GM19193 (cell line): ENCODE results near the gene IGF2R.

ENCODE experiments used
- POLR2A ChIP-seq: IDR thresholded peaks from 4 replicates; pipeline ENCODE4 v1.6.1; 2011; ENCODE audit not compliant: insufficient read depth, insufficient read length; ENCODE audit errors: extremely low read depth

The IGF2R gene

GRCh38 chr6:159969921-159970320 lies 1.0 kb downstream of the IGF2R start:
- no peak for TF ChIP-seq POLR2A

GRCh38 chr6:159970659-159971063 lies 1.8 kb downstream of the IGF2R start:
- no peak for TF ChIP-seq POLR2A

GRCh38 chr6:159971341-159972178 lies 2.7 kb downstream of the IGF2R start:
- no peak for TF ChIP-seq POLR2A

- TF ChIP-seq POLR2A = no peak
Measured at GRCh38 chr6:159972506-159973268, 3.8 kb downstream of the IGF2R start.

DNA sequence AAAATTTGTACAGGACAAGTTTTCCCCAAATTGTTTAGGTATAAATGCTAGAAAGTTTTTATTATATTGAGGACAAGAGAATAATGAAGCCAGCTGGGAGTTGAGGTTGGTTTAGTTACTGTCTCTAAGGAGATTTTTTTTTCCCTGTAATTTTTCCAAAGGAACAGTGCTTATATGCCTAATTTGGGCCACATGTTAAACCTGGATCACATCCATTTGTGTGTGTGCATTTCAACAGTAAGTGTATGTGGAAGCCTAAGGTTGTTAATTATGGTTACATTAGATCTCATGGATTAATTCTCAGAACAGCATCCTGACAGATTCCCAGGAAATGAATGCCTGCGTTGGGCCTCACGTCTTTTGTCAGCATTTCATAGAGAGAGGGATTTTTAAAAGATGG lies 4.5 kb downstream of the IGF2R start:
- TF ChIP-seq POLR2A = no peak

GRCh38 chr6:159973951-159974350 lies 5.1 kb downstream of the IGF2R start:
- TF ChIP-seq POLR2A = no peak

GRCh38 chr6:159974932-159975331 lies 6.0 kb downstream of the IGF2R start:
- no peak for TF ChIP-seq POLR2A

- no peak for TF ChIP-seq POLR2A
Measured at GRCh38 chr6:159976686-159977254, 7.9 kb downstream of the IGF2R start.

DNA sequence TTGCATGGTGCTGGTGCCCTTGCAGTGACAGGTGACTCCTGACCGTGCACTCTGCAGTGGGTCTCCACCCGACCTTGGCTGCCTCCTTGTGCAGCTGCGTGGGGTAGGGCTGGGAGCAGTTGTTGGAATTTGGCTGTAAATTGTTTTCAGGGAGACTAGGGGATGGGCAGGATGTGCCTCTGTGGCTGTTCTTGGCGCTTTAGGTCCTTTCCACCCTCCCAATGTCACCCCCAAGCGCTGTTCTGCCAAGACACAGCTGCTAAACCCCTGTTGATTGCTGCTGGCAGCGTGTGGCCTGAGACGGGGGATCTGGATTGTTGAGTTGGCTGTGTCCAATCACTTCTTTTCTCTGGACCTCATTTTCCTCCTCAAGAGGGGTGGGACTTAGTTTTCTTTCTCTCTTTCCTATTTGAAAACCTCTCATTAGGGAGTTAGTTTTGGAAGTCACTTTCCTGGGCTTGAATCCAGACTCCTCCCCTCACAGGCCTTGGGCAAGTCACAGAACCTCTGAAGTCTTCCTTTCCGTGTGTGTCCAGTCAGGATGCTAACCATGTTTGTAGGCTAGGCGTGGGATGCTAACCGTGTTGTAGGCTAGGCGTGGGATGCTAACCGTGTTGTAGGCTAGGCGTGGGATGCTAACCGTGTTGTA lies 8.5 kb downstream of the IGF2R start:
- TF ChIP-seq POLR2A = no peak

DNA sequence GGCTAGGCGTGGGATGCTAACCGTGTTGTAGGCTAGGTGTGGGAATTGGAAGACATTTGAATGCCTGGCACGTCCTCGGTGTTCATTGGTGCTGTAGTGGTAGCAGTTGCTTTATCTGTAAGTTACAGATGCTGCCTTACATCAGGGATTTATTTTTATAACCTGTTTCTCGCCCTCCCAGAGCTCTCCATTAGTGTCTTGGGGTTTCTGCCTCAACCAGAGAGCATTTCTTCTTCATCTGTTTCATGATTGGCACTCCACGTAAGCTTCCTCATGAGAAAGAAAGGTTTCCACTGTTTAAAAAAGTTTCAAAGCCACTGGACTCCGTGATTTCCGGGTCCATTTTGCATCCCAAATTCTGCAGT lies 9.0 kb downstream of the IGF2R start:
- TF ChIP-seq POLR2A = no peak

GRCh38 chr6:159978291-159979135 lies 9.6 kb downstream of the IGF2R start:
- peak; percentile 33 for TF ChIP-seq POLR2A

- no peak for TF ChIP-seq POLR2A
Measured at GRCh38 chr6:159979136-159979874, 10.4 kb downstream of the IGF2R start.

GRCh38 chr6:159980474-159980873 lies 11.6 kb downstream of the IGF2R start:
- TF ChIP-seq POLR2A = no peak

DNA sequence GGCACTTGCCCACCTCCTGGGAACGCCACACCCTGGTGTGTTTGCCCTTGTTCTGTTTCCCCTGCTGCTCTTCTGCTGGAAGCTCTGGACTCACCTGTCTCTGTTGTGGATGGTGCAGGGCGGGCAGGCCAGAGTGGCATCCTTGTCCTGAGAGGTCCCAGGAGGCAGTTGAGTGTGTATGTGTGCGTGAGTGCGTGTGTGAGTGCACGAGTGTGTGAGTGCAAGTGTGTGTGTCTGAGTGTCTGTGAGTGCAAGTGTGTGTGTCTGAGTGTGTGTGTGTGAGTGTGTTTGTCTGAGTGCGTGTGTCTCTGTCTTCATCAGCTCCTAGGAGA lies 12.2 kb downstream of the IGF2R start:
- TF ChIP-seq POLR2A = no peak
